GM23338 (cell line): Measurements from ENCODE around the gene STARD13. TPM values are rescaled to one million over a fixed set of nuclear protein-coding genes. Genes with fewer than 3 reads are reported as not detected.

Experiments
- ATAC-seq: fragments of 200-7000 bp; cut with Tn5 transposase; 3 replicates; pipeline ENCODE4 v1.9.1; 2020
- DNase-seq: peaks from one replicate; pipeline ENCODE4 v3.0.0-alpha.2; 2015; ENCODE audit warnings: low spot score
- H2AFZ ChIP-seq: fragments of 200-600 bp; sonication (generic); 2 replicates; pipeline ENCODE4 v1.8.0; 2016; ENCODE audit warnings: antibody characterized with exemption, mild to moderate bottlenecking, moderate library complexity
- H3F3A ChIP-seq: fragments of 200-600 bp; sonication (generic); replicated peaks from 2 replicates; pipeline ENCODE4 v1.8.0; 2017; ENCODE audit warnings: antibody characterized with exemption, mixed run types, low read depth
- H3K27ac ChIP-seq: fragments of 200-600 bp; sonication (generic); 2 replicates; pipeline ENCODE4 v1.6.1; 2016; ENCODE audit warnings: low read depth
- H3K27me3 ChIP-seq: fragments of 200-600 bp; sonication (generic); 2 replicates; pipeline ENCODE4 v1.8.0; 2016; ENCODE audit warnings: mild to moderate bottlenecking, mixed run types, moderate library complexity; ENCODE audit not compliant: insufficient read depth
- H3K36me3 ChIP-seq: fragments of 200-600 bp; sonication (generic); 2 replicates; pipeline ENCODE4 v1.8.0; 2016; ENCODE audit warnings: mild to moderate bottlenecking; ENCODE audit not compliant: insufficient read depth
- H3K4me1 ChIP-seq: fragments of 200-600 bp; sonication (generic); 2 replicates; pipeline ENCODE4 v1.8.0; 2016; ENCODE audit warnings: mild to moderate bottlenecking, moderate library complexity; ENCODE audit not compliant: insufficient read depth
- H3K4me2 ChIP-seq: fragments of 200-600 bp; sonication (generic); 2 replicates; pipeline ENCODE4 v1.7.1; 2017; ENCODE audit warnings: mixed run types
- H3K4me3 ChIP-seq: fragments of 200-600 bp; sonication (generic); 2 replicates; pipeline ENCODE4 v1.6.1; 2016; ENCODE audit warnings: mixed run types
- H3K79me2 ChIP-seq: fragments of 200-600 bp; sonication (generic); replicated peaks from 2 replicates; pipeline ENCODE4 v1.8.0; 2017; ENCODE audit warnings: mild to moderate bottlenecking; ENCODE audit not compliant: insufficient read depth
- H3K9me2 ChIP-seq: fragments of 200-600 bp; sonication (generic); 2 replicates; pipeline ENCODE4 v1.8.0; 2017; ENCODE audit not compliant: insufficient read depth
- H4K20me1 ChIP-seq: fragments of 200-600 bp; sonication (generic); replicated peaks from 2 replicates; pipeline ENCODE4 v1.8.0; 2017; ENCODE audit warnings: mild to moderate bottlenecking; ENCODE audit not compliant: insufficient read depth
- H3K27ac Mint-ChIP-seq: 2 replicates; pipeline ENCODE4 v1.8.0; 2020; ENCODE audit warnings: inconsistent platforms, mild to moderate bottlenecking, moderate library complexity, mixed read lengths
- H3K27me3 Mint-ChIP-seq: 3 replicates; pipeline ENCODE4 v1.8.0; 2022; ENCODE audit warnings: low read depth, mild to moderate bottlenecking, moderate library complexity, mixed read lengths, inconsistent platforms; ENCODE audit not compliant: insufficient read depth, poor library complexity
- H3K36me3 Mint-ChIP-seq: 3 replicates; pipeline ENCODE4 v1.8.0; 2021; ENCODE audit warnings: low read depth, mild to moderate bottlenecking, inconsistent platforms, moderate library complexity, mixed read lengths
- H3K4me1 Mint-ChIP-seq: 3 replicates; pipeline ENCODE4 v1.8.0; 2020; ENCODE audit warnings: mild to moderate bottlenecking, inconsistent platforms, mixed read lengths
- H3K4me3 Mint-ChIP-seq: 3 replicates; pipeline ENCODE4 v1.8.0; 2021; ENCODE audit warnings: moderate library complexity, mild to moderate bottlenecking, inconsistent platforms, mixed read lengths
- H3K9me3 Mint-ChIP-seq: 3 replicates; pipeline ENCODE4 v1.8.0; 2020; ENCODE audit warnings: moderate library complexity, mild to moderate bottlenecking, inconsistent platforms, mixed read lengths
- CREB1 ChIP-seq: fragments of 250-450 bp; sonication (Bioruptor Pico); IDR thresholded peaks from 2 replicates; pipeline ENCODE4 v1.5.0; 2020; ENCODE audit warnings: low read depth, mild to moderate bottlenecking, moderate library complexity
- EZH2 ChIP-seq: fragments of 200-600 bp; sonication (generic); IDR thresholded peaks from one replicate; pipeline ENCODE4 v1.8.0; 2017; ENCODE audit warnings: antibody characterized with exemption, mild to moderate bottlenecking, low read depth; ENCODE audit not compliant: unreplicated experiment
- EZH2phosphoT487 ChIP-seq: fragments of 200-600 bp; sonication (generic); IDR thresholded peaks from one replicate; pipeline ENCODE4 v1.8.1; 2018; ENCODE audit warnings: antibody characterized with exemption; ENCODE audit not compliant: unreplicated experiment
- JUNB ChIP-seq: IDR thresholded peaks from one replicate; pipeline ENCODE4 v1.6.1; 2016; ENCODE audit warnings: antibody characterized with exemption; ENCODE audit not compliant: unreplicated experiment
- NANOG ChIP-seq: IDR thresholded peaks from 2 replicates; pipeline ENCODE4 v1.6.1; 2016; ENCODE audit warnings: antibody characterized with exemption, borderline replicate concordance
- POLR2AphosphoS5 ChIP-seq: IDR thresholded peaks from 2 replicates; pipeline ENCODE4 v1.6.1; 2016; ENCODE audit warnings: antibody characterized with exemption, low read depth
- STAT1 ChIP-seq: IDR thresholded peaks from one replicate; pipeline ENCODE4 v1.6.1; 2016; ENCODE audit warnings: antibody characterized with exemption; ENCODE audit not compliant: unreplicated experiment
- ZNF114 ChIP-seq: fragments of 250-450 bp; sonication (Bioruptor Pico); IDR thresholded peaks from 2 replicates; pipeline ENCODE4 v1.5.0; 2020; ENCODE audit warnings: mild to moderate bottlenecking, moderate library complexity
- ZNF331 ChIP-seq: fragments of 250-450 bp; sonication (Bioruptor Pico); IDR thresholded peaks from 2 replicates; pipeline ENCODE4 v1.5.0; 2020; ENCODE audit warnings: low read depth, mild to moderate bottlenecking, moderate library complexity
- ZNF462 ChIP-seq: fragments of 250-450 bp; sonication (Bioruptor Pico); IDR thresholded peaks from 2 replicates; pipeline ENCODE4 v1.5.0; 2020; ENCODE audit warnings: mild to moderate bottlenecking, moderate library complexity
- polyA plus RNA-seq: library from polyadenylated mRNA; unstranded; fragments of >200 nt; fragmentation: Nextera tagmentation; extraction: Ambion mirVana; gene quantifications from 2 replicates; pipeline ENCODE4 v1.2.1, GENCODE V29; 2016
- total RNA-seq: library from RNA; depleted of rRNA; stranded (reverse); fragments of >200 nt; shearing (Covaris generic); gene quantifications from 2 replicates; pipeline ENCODE4 v1.2.3, GENCODE V29; 2014
- TF ChIP-seq, protein P1 (sequence below), 2 experiments: fragments of 200-600 bp in 1 of 2; sonication (generic) in 1 of 2; conservative IDR thresholded peaks; 2 replicates each; pipeline versions ENCODE4 v1.5.1 to v1.6.1; 2016 to 2017; ENCODE audit warnings: antibody characterized with exemption in 2 of 2, low read depth in 2 of 2, mild to moderate bottlenecking in 2 of 2, moderate library complexity in 1 of 2
- TF ChIP-seq, protein P2 (sequence below): IDR thresholded peaks from one replicate; pipeline ENCODE4 v1.6.1; 2018; ENCODE audit warnings: antibody characterized with exemption; ENCODE audit not compliant: unreplicated experiment
- TF ChIP-seq, protein P3 (sequence below): IDR thresholded peaks from 2 replicates; pipeline ENCODE4 v1.6.1; 2016; ENCODE audit warnings: antibody characterized with exemption

Gene STARD13
- total and polyA plus RNA-seq, 2 experiments from 2014 or later, result 3.2 to 5.2 TPM

- Mint-ChIP-seq H3K4me1 (no peaks in the 10 kb centered on the region), H3K27me3 (peaks cover 2% of the 10 kb centered on the region), H3K9me3 (peaks cover 15% of the 10 kb centered on the region), H3K36me3 (peaks cover 24% of the 10 kb centered on the region; the same call in 2 of the 3 replicates), H3K4me3 (no peak overlapping the region), H3K27ac (no peak overlapping the region)
- Histone ChIP-seq H3K9me2 (peaks cover 6% of the 10 kb centered on the region; the same call in 1 of the 2 replicates), H3K36me3 (no peaks in the 10 kb centered on the region), H3K79me2 (no peaks in the 10 kb centered on the region), H3K4me1 (no peaks in the 10 kb centered on the region), H4K20me1 (no peaks in the 10 kb centered on the region), H2AFZ (no peak overlapping the region), H3K27ac (no peak overlapping the region), H3K4me3 (no peak overlapping the region), H3K4me2 (no peak overlapping the region), H3K27me3 (no peaks in the 10 kb centered on the region), H3F3A (no peaks in the 10 kb centered on the region)
- ATAC-seq (no peak), DNase-seq (no peak)
- no peak for TF ChIP-seq EZH2phosphoT487
- TF ChIP-seq EZH2, result no peak
- TF ChIP-seq STAT1, result no peak
- TF ChIP-seq, protein P1, sequence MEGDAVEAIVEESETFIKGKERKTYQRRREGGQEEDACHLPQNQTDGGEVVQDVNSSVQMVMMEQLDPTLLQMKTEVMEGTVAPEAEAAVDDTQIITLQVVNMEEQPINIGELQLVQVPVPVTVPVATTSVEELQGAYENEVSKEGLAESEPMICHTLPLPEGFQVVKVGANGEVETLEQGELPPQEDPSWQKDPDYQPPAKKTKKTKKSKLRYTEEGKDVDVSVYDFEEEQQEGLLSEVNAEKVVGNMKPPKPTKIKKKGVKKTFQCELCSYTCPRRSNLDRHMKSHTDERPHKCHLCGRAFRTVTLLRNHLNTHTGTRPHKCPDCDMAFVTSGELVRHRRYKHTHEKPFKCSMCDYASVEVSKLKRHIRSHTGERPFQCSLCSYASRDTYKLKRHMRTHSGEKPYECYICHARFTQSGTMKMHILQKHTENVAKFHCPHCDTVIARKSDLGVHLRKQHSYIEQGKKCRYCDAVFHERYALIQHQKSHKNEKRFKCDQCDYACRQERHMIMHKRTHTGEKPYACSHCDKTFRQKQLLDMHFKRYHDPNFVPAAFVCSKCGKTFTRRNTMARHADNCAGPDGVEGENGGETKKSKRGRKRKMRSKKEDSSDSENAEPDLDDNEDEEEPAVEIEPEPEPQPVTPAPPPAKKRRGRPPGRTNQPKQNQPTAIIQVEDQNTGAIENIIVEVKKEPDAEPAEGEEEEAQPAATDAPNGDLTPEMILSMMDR (conservative IDR thresholded peaks at IDR 0.05; ENCODE audit: low read depth in 2 of 2), result no peak
- no peak for TF ChIP-seq NANOG
- no peak for TF ChIP-seq POLR2AphosphoS5
- no peak for TF ChIP-seq CREB1 (CRISPR knock-in tag)
- TF ChIP-seq, protein P2, sequence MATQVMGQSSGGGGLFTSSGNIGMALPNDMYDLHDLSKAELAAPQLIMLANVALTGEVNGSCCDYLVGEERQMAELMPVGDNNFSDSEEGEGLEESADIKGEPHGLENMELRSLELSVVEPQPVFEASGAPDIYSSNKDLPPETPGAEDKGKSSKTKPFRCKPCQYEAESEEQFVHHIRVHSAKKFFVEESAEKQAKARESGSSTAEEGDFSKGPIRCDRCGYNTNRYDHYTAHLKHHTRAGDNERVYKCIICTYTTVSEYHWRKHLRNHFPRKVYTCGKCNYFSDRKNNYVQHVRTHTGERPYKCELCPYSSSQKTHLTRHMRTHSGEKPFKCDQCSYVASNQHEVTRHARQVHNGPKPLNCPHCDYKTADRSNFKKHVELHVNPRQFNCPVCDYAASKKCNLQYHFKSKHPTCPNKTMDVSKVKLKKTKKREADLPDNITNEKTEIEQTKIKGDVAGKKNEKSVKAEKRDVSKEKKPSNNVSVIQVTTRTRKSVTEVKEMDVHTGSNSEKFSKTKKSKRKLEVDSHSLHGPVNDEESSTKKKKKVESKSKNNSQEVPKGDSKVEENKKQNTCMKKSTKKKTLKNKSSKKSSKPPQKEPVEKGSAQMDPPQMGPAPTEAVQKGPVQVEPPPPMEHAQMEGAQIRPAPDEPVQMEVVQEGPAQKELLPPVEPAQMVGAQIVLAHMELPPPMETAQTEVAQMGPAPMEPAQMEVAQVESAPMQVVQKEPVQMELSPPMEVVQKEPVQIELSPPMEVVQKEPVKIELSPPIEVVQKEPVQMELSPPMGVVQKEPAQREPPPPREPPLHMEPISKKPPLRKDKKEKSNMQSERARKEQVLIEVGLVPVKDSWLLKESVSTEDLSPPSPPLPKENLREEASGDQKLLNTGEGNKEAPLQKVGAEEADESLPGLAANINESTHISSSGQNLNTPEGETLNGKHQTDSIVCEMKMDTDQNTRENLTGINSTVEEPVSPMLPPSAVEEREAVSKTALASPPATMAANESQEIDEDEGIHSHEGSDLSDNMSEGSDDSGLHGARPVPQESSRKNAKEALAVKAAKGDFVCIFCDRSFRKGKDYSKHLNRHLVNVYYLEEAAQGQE, result no peak
- TF ChIP-seq, protein P3, sequence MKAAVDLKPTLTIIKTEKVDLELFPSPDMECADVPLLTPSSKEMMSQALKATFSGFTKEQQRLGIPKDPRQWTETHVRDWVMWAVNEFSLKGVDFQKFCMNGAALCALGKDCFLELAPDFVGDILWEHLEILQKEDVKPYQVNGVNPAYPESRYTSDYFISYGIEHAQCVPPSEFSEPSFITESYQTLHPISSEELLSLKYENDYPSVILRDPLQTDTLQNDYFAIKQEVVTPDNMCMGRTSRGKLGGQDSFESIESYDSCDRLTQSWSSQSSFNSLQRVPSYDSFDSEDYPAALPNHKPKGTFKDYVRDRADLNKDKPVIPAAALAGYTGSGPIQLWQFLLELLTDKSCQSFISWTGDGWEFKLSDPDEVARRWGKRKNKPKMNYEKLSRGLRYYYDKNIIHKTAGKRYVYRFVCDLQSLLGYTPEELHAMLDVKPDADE, result no peak
- no peak for TF ChIP-seq JUNB
- TF ChIP-seq ZNF462, result no peak
- TF ChIP-seq ZNF114 (CRISPR knock-in tag), result no peak
- no peak for TF ChIP-seq ZNF331
Measured at GRCh38 chr13:33137721-33138120, 147.8 kb downstream of the STARD13 start.
